Smooth muscle cell (in vitro differentiated cells): Measurements from ENCODE around the gene MAP6. TPM values are rescaled to one million over a fixed set of nuclear protein-coding genes. Genes with fewer than 3 reads are reported as not detected.

Experiments used
- DNase-seq: peaks from one replicate; lab custom pipeline; 2025; ENCODE audit not compliant: unreplicated experiment; lab: John Stamatoyannopoulos, UW
- H2AFZ ChIP-seq: fragments of 200-600 bp; sonication (generic); 2 replicates; pipeline ENCODE4 v1.6.0; 2016; ENCODE audit warnings: antibody characterized with exemption, low read depth, mild to moderate bottlenecking
- H3F3A ChIP-seq: fragments of 200-600 bp; sonication (generic); 2 replicates; pipeline ENCODE4 v1.6.0; 2017; ENCODE audit warnings: antibody characterized with exemption, low read depth
- H3K27ac ChIP-seq: fragments of 200-600 bp; sonication (generic); 2 replicates; pipeline ENCODE4 v1.5.1; 2016; ENCODE audit warnings: low read depth, mild to moderate bottlenecking
- H3K27me3 ChIP-seq: fragments of 200-600 bp; sonication (generic); 2 replicates; pipeline ENCODE4 v1.6.1; 2016; ENCODE audit warnings: low read depth, mild to moderate bottlenecking
- H3K36me3 ChIP-seq: fragments of 200-600 bp; sonication (generic); 2 replicates; pipeline ENCODE4 v1.5.1; 2016; ENCODE audit warnings: low read depth
- H3K4me1 ChIP-seq: fragments of 200-600 bp; sonication (generic); 2 replicates; pipeline ENCODE4 v1.5.1; 2016; ENCODE audit warnings: low read depth
- H3K4me2 ChIP-seq: fragments of 200-600 bp; sonication (generic); 2 replicates; pipeline ENCODE4 v1.6.0; 2016; ENCODE audit warnings: mild to moderate bottlenecking
- H3K4me3 ChIP-seq: fragments of 200-600 bp; sonication (generic); 2 replicates; pipeline ENCODE4 v1.5.1; 2016; ENCODE audit warnings: mild to moderate bottlenecking
- H3K79me2 ChIP-seq: fragments of 200-600 bp; sonication (generic); 2 replicates; pipeline ENCODE4 v1.6.0; 2016; ENCODE audit warnings: low read depth, mild to moderate bottlenecking
- H3K9ac ChIP-seq: fragments of 200-600 bp; sonication (generic); 2 replicates; pipeline ENCODE4 v1.6.0; 2016; ENCODE audit warnings: low read depth
- H3K9me3 ChIP-seq: fragments of 200-600 bp; sonication (generic); replicated peaks from 2 replicates; pipeline ENCODE4 v1.5.1; 2016; ENCODE audit warnings: low read depth
- H4K20me1 ChIP-seq: fragments of 200-600 bp; sonication (generic); 2 replicates; pipeline ENCODE4 v1.6.0; 2016; ENCODE audit warnings: low read depth
- WGBS: methylation state at CpG from one replicate; pipeline ENCODE4 v1.1.7; 2016; ENCODE audit warnings: low lambda C conversion rate; 5-methylcytosine and 5-hydroxymethylcytosine counted together
- polyA plus RNA-seq: library from polyadenylated mRNA; unstranded; fragments of >200 nt; fragmentation: Nextera tagmentation; extraction: Ambion mirVana; gene quantifications from 2 replicates; pipeline ENCODE4 v1.2.1, GENCODE V29; 2016
- total RNA-seq: library from RNA; depleted of rRNA; stranded (reverse); fragments of >200 nt; gene quantifications from 2 replicates; pipeline ENCODE4 v1.2.3, GENCODE V29; 2014
- TF ChIP-seq, protein P1 (sequence below): fragments of 200-600 bp; sonication (generic); IDR thresholded peaks from 2 replicates; pipeline ENCODE4 v1.5.1; 2017; ENCODE audit warnings: borderline replicate concordance, mild to moderate bottlenecking, antibody characterized with exemption; ENCODE audit not compliant: insufficient read depth, poor library complexity, severe bottlenecking

Gene MAP6
- total and polyA plus RNA-seq, 2 experiments from 2014 or later = 0.22 to 0.43 TPM

DNA sequence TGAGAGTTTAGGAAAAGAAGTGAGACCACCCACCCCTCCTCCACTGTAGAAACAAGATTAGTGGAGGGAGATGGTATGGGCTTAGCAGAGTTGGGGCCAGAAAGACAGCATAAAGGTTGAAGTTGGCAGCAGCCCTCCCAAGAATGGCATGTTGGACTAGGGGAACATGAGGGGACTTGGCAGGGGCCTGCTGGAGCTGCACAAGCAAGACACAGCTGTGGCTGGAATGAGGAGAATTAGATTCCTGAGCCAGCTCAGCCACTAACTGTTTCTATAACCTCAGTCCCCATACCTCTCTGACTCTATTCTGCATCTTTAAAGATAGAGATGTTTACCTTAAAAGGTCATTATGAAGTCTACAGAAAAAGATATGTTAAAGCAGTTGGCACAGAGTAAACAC, 13.2 kb downstream of the MAP6 start:
- Histone ChIP-seq H2AFZ (no peak overlapping the region), H3K36me3 (no peaks in the 10 kb centered on the region), H3K4me3 (no peak overlapping the region), H4K20me1 (no peaks in the 10 kb centered on the region), H3K27ac (no peak overlapping the region), H3K27me3 (peaks cover 14% of the 10 kb centered on the region), H3K79me2 (no peaks in the 10 kb centered on the region), H3K9ac (no peak overlapping the region), H3F3A (no peaks in the 10 kb centered on the region), H3K4me2 (no peak overlapping the region), H3K9me3 (no peaks in the 10 kb centered on the region), H3K4me1 (peaks cover 12% of the 10 kb centered on the region)
- TF ChIP-seq, protein P1, sequence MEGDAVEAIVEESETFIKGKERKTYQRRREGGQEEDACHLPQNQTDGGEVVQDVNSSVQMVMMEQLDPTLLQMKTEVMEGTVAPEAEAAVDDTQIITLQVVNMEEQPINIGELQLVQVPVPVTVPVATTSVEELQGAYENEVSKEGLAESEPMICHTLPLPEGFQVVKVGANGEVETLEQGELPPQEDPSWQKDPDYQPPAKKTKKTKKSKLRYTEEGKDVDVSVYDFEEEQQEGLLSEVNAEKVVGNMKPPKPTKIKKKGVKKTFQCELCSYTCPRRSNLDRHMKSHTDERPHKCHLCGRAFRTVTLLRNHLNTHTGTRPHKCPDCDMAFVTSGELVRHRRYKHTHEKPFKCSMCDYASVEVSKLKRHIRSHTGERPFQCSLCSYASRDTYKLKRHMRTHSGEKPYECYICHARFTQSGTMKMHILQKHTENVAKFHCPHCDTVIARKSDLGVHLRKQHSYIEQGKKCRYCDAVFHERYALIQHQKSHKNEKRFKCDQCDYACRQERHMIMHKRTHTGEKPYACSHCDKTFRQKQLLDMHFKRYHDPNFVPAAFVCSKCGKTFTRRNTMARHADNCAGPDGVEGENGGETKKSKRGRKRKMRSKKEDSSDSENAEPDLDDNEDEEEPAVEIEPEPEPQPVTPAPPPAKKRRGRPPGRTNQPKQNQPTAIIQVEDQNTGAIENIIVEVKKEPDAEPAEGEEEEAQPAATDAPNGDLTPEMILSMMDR = no peak
- no peak for DNase-seq

DNA sequence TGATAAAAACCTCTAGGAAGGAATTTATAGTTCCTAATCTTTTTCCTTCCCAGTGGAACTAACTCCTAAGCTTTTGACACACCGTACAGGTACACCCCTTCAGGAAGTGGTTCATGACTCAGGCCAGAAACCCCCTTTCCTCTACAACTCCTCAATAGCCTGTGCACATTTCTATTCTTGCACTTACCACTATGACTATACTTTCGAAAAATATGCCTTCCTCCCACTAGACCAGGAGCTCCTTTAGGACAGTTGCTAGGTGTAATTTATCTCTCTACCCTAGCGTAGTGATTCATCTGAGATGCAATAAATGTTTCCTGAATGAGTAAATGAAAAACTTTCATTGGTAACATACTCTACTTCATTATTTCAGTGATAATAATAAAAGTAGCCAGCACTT, 14.5 kb downstream of the MAP6 start:
- 64% methylated on average over 3 of the region's 3 CpGs for WGBS
- Histone ChIP-seq H3K4me3 (no peak overlapping the region), H3K4me1 (peaks cover 12% of the 10 kb centered on the region), H3K27me3 (peaks cover 12% of the 10 kb centered on the region), H3F3A (no peaks in the 10 kb centered on the region), H3K9me3 (no peaks in the 10 kb centered on the region), H3K9ac (no peak overlapping the region), H3K4me2 (no peak overlapping the region), H3K36me3 (no peaks in the 10 kb centered on the region), H3K79me2 (no peaks in the 10 kb centered on the region), H4K20me1 (no peaks in the 10 kb centered on the region), H2AFZ (no peak overlapping the region), H3K27ac (no peak overlapping the region)
- TF ChIP-seq, protein P1 = no peak
- no peak for DNase-seq

DNA sequence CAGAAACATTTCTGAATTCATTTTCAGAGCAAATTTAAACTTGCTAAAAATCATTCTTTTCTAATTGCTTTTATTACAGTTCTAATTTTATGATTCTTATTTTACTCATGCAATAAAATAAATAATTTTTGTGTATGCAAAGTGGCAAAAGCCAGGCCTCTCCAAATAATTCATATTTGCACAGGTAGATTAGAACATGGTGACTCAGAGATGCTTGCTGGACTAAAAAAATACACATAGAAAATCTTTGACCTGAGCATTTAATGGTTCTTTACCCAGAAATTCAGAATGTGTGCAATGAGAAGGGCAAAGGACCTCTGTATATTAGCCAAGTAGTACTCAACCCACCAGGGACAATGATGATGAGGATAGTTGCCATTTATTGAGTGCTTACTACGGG, 15.3 kb downstream of the MAP6 start:
- Histone ChIP-seq H3K27me3 (peaks cover 4% of the 10 kb centered on the region), H3K9me3 (no peaks in the 10 kb centered on the region), H3K79me2 (no peaks in the 10 kb centered on the region), H4K20me1 (no peaks in the 10 kb centered on the region), H3K36me3 (no peaks in the 10 kb centered on the region), H3K27ac (no peak overlapping the region), H2AFZ (no peak overlapping the region), H3K9ac (no peak overlapping the region), H3K4me1 (peaks cover 12% of the 10 kb centered on the region), H3F3A (no peaks in the 10 kb centered on the region), H3K4me2 (no peak overlapping the region), H3K4me3 (no peak overlapping the region)
- TF ChIP-seq, protein P1 = no peak
- 100% methylated on average over 1 of the region's 1 CpG for WGBS
- no peak for DNase-seq

DNA sequence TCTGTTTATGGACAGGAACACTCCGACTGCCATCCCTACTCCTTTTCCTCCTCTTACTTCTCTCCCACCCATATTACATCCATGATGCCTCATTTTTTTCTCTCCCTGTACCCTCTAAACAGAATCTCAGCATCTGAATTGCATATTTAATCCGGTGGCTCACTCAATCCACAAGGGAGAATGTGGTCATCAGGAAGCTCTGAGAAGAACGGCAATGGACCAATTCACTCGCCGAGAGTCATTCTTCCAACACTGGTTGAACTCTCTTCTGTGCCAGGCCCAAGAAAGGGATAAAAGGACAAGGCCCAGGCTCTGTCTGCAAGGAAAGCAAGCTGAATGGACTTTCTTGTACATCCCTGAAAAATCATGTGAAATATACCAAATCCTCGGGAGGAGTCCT, 15.9 kb downstream of the MAP6 start:
- DNase-seq = no peak
- Histone ChIP-seq H3K27ac (no peak overlapping the region), H3K4me2 (no peak overlapping the region), H3F3A (no peaks in the 10 kb centered on the region), H4K20me1 (no peaks in the 10 kb centered on the region), H3K36me3 (no peaks in the 10 kb centered on the region), H3K9ac (no peak overlapping the region), H3K4me3 (no peak overlapping the region), H2AFZ (no peak overlapping the region), H3K79me2 (no peaks in the 10 kb centered on the region), H3K27me3 (no peaks in the 10 kb centered on the region), H3K9me3 (no peaks in the 10 kb centered on the region), H3K4me1 (peaks cover 12% of the 10 kb centered on the region)
- 95% methylated on average over 6 of the region's 6 CpGs for WGBS
- TF ChIP-seq, protein P1 = no peak
